Bronchial epithelial cell (primary cell): ENCODE measurements around the gene NCAN. TPM values are rescaled to one million over a fixed set of nuclear protein-coding genes. Genes with fewer than 3 reads are reported as not detected.

ENCODE experiments used
- DNase-seq: peaks from one replicate; pipeline ENCODE4 v3.0.0-alpha.2; 2010; ENCODE audit warnings: low read depth
- FAIRE-seq: peaks from 2 replicates; lab custom pipeline; 2011; peaks lifted over from hg19 to GRCh38; lab: Jason Lieb, UNC
- H3K27me3 ChIP-seq: 2 replicates; pipeline ENCODE4 v1.5.1; 2011; ENCODE audit warnings: low read length; ENCODE audit not compliant: control insufficient read depth, insufficient read depth
- H3K36me3 ChIP-seq: 2 replicates; pipeline ENCODE4 v1.5.1; 2011; ENCODE audit warnings: low read length; ENCODE audit not compliant: control insufficient read depth, insufficient read depth
- H3K4me3 ChIP-seq: 2 replicates; pipeline ENCODE4 v1.5.1; 2011; ENCODE audit warnings: mild to moderate bottlenecking, low read depth, low read length, control low read depth
- total RNA-seq: library from RNA; depleted of rRNA; stranded (reverse); fragments of >200 nt; gene quantifications from 2 replicates; pipeline ENCODE4 v1.2.1, GENCODE V29; 2014
- TF ChIP-seq, protein P1 (sequence below): IDR thresholded peaks from 2 replicates; pipeline ENCODE4 v1.5.1; 2011; ENCODE audit warnings: mild to moderate bottlenecking, moderate library complexity, low read length, control low read depth, inconsistent platforms; ENCODE audit not compliant: insufficient read depth, severe bottlenecking

NCAN gene
- total RNA-seq, 1 donor from 2014 or later, result not detected

DNA sequence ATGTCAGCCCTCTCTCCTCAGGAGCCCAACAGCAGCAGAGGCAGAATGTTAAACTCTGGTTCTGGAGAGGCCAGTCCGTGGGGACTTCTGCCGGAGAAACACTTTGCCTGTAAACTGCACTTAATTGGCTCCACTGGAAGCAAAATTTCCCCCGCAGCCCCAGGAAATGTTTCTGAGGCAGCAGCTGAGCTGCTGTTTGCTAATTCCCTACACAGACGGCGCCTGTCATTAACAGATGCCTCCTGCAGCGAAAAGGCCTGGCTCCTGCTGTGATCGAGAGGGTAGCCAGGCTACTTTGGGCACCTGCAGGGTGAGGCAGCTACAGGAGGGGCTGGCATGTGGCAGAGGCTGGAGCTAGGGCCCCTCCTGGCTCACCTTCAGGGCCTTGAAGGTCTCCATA lies 66.6 kb downstream of the NCAN start:
- FAIRE-seq (no peak), DNase-seq (no peak)
- Histone ChIP-seq H3K4me3 (no peak overlapping the region), H3K27me3 (peaks cover 2% of the 10 kb centered on the region), H3K36me3 (peaks cover 15% of the 10 kb centered on the region)
- TF ChIP-seq, protein P1, sequence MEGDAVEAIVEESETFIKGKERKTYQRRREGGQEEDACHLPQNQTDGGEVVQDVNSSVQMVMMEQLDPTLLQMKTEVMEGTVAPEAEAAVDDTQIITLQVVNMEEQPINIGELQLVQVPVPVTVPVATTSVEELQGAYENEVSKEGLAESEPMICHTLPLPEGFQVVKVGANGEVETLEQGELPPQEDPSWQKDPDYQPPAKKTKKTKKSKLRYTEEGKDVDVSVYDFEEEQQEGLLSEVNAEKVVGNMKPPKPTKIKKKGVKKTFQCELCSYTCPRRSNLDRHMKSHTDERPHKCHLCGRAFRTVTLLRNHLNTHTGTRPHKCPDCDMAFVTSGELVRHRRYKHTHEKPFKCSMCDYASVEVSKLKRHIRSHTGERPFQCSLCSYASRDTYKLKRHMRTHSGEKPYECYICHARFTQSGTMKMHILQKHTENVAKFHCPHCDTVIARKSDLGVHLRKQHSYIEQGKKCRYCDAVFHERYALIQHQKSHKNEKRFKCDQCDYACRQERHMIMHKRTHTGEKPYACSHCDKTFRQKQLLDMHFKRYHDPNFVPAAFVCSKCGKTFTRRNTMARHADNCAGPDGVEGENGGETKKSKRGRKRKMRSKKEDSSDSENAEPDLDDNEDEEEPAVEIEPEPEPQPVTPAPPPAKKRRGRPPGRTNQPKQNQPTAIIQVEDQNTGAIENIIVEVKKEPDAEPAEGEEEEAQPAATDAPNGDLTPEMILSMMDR, result no peak

DNA sequence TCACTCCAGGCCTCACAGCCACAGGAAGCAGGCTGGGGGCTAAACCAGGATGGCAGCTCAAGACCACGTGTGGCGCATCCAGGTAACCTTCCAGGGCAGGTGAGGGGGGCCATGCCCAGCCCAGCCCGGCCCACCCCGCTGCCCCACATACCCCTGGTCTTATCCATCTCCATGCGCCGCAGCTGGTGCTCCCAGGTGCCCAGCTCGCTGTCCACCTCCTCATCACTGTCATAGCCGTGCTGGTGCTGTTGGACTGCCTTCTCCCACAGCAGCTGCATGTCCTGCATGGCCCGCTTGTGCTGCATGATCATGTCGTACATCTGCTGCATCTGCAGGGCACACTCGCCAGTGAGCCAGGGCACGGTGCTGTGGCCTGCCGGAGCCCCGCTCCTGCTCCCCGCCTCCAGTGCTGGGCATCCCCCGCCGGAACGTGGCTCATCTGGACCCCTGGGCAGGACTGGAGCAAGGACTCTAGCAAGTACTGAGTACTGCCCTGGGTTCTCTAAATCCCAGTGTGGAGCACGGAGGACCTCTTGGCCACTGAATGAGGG lies 67.4 kb downstream of the NCAN start:
- FAIRE-seq (no peak), DNase-seq (no peak)
- Histone ChIP-seq H3K4me3 (no peak overlapping the region), H3K27me3 (no peaks in the 10 kb centered on the region), H3K36me3 (peaks cover 15% of the 10 kb centered on the region)
- TF ChIP-seq, protein P1, result no peak

DNA sequence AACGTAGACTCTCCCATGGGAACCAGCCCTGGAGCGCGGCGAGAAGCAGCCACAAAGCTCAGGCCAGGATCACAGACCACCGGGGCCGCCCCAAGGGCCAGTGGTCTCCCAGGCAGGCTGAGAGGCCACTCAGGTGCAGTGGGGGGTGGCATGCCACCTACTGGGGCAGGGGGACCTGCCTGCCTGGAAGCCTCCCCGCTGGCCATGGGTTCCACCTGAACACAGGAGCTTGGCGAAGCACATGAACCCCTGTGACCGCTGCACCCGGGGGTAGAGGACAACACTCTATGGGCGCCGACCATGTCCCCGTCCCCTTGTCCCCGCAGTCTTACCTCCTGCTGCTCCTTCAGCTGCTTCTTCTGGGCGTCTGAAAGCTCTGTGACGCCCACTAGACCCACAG lies 68.1 kb downstream of the NCAN start:
- FAIRE-seq (no peak), DNase-seq (no peak)
- no peak overlapping the region for H3K4me3 ChIP-seq
- peaks cover 15% of the 10 kb centered on the region for H3K36me3 ChIP-seq
- TF ChIP-seq, protein P1, result no peak
- H3K27me3 ChIP-seq, result no peaks in the 10 kb centered on the region

DNA sequence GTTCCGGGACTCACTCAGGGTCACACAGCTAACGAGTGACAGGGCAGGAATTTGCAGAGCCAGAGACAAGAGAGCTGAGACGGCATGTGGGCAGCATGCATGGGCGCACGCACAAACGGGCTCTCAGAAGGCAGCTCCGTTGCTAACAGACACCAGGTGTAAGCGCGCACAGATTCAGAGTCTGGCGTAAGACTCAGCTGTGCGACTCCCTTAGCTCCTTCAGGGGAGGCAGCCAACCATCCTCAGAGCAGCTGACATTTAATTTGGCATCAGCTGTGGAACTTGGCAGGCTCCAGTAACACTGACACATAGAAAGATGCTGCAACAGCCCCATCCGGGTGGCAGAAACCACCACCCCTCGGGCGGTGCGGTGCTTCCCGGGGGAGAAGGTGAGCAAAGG lies 68.8 kb downstream of the NCAN start:
- FAIRE-seq (no peak), DNase-seq (no peak)
- TF ChIP-seq, protein P1, result no peak
- peaks cover 15% of the 10 kb centered on the region for H3K36me3 ChIP-seq
- no peaks in the 10 kb centered on the region for H3K27me3 ChIP-seq
- H3K4me3 ChIP-seq, result no peak overlapping the region

DNA sequence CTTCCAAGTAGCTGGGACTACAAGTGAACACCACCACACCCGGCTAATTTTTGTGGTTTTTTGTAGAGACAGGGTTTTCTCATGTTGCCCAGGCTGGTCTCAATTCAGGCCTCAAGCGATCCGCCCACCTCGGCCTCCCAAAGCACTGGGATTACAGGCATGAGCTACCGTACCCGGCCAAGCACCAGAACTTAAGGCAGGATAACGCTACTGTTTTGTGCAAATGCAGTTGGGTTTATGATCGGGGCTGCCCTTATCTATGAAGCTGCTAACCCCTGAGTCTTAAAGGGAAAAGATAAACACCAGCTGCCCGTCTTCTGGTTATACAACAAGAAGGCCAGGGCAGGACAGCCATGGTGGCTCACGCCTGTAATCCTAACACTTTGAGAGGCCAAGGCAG lies 73.9 kb downstream of the NCAN start:
- TF ChIP-seq, protein P1, result no peak
- FAIRE-seq (no peak), DNase-seq (no peak)
- Histone ChIP-seq H3K4me3 (no peak overlapping the region), H3K36me3 (peaks cover 9% of the 10 kb centered on the region), H3K27me3 (no peaks in the 10 kb centered on the region)

DNA sequence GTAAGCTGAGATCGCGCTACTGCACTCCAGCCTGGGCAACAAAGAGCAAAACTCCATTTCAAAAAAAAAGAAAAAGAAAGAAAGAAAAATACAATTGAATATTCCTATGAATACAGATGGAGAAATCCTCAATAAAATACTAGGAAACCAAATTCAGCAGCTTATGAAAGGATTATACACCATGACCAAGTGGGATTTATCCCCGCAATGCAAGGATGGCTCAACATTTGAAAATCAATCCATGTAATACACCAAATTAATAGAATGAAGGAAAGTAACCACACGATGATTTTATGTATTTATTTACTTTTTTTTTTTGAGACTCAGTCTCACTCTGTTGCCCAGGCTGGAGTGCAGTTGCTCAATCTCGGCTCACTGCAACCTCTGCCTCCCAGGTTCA lies 80.8 kb downstream of the NCAN start:
- H3K36me3 ChIP-seq, result peaks cover 3% of the 10 kb centered on the region
- DNase-seq, result no peak
- no peak for FAIRE-seq
- TF ChIP-seq, protein P1, result no peak
- H3K27me3 ChIP-seq, result no peaks in the 10 kb centered on the region
- H3K4me3 ChIP-seq, result no peak overlapping the region
